Keratinocyte (primary cell): ENCODE data around the gene SLC12A6. TPM values are rescaled to one million over a fixed set of nuclear protein-coding genes. Genes with fewer than 3 reads are reported as not detected.
"Not testable (repeated sequence)": the region's sequence is repeated elsewhere in the genome, so short reads cannot be mapped to it uniquely, and the experiment has no call there.

Source experiments
- DNase-seq: peaks from one replicate; pipeline ENCODE4 v3.0.0-alpha.2; 2011; ENCODE audit warnings: low read depth, missing footprints, low spot score
- FAIRE-seq: peaks from 2 replicates; lab custom pipeline; 2011; peaks lifted over from hg19 to GRCh38; lab: Jason Lieb, UNC
- H2AFZ ChIP-seq: 2 replicates; pipeline ENCODE4 v1.6.0; 2012; ENCODE audit warnings: low read length, control low read depth, inconsistent platforms; ENCODE audit not compliant: control insufficient read depth
- H3K27ac ChIP-seq: 2 replicates; pipeline ENCODE4 v1.5.1; 2011; ENCODE audit warnings: low read length; ENCODE audit not compliant: control insufficient read depth, insufficient read depth
- H3K27me3 ChIP-seq: 3 replicates; pipeline ENCODE4 v1.6.0; 2011; ENCODE audit warnings: low read length; ENCODE audit not compliant: control insufficient read depth, insufficient read depth; ENCODE audit errors: extremely low read depth
- H3K36me3 ChIP-seq, 2 experiments: 2 replicates in 1 of 2; 3 replicates in 1 of 2; pipeline ENCODE4 v1.5.1; 2011; ENCODE audit warnings: low read length in 2 of 2, mild to moderate bottlenecking in 1 of 2; ENCODE audit not compliant: control insufficient read depth in 2 of 2, insufficient read depth in 2 of 2; ENCODE audit errors: extremely low read depth in 1 of 2
- H3K4me1 ChIP-seq: 3 replicates; pipeline ENCODE4 v1.5.1; 2011; ENCODE audit warnings: low read length; ENCODE audit not compliant: control insufficient read depth, insufficient read depth; ENCODE audit errors: extremely low read depth
- H3K4me2 ChIP-seq: 3 replicates; pipeline ENCODE4 v1.6.0; 2011; ENCODE audit warnings: low read depth, low read length; ENCODE audit not compliant: control insufficient read depth, insufficient read depth; ENCODE audit errors: extremely low read depth
- H3K4me3 ChIP-seq, 3 experiments: fragments of 200-600 bp in 1 of 3; sonication (generic) in 1 of 3; 2 replicates in 2 of 3; 3 replicates in 1 of 3; pipeline ENCODE4 v1.5.1; 2011 to 2016; ENCODE audit warnings: low read length in 3 of 3, mild to moderate bottlenecking in 3 of 3, control low read depth in 2 of 3, inconsistent platforms in 1 of 3, low read depth in 1 of 3, mixed read lengths in 1 of 3, mixed run types in 1 of 3, moderate library complexity in 1 of 3; ENCODE audit not compliant: control insufficient read depth in 2 of 3, insufficient read depth in 2 of 3; ENCODE audit errors: extremely low read depth in 1 of 3
- H3K79me2 ChIP-seq: 2 replicates; pipeline ENCODE4 v1.6.0; 2012; ENCODE audit warnings: low read length; ENCODE audit not compliant: control insufficient read depth, insufficient read depth
- H3K9ac ChIP-seq: 3 replicates; pipeline ENCODE4 v1.6.0; 2011; ENCODE audit warnings: low read length; ENCODE audit not compliant: control insufficient read depth, insufficient read depth; ENCODE audit errors: extremely low read depth
- H3K9me1 ChIP-seq: 3 replicates; pipeline ENCODE4 v1.6.0; 2011; ENCODE audit warnings: low read length; ENCODE audit not compliant: control insufficient read depth, insufficient read depth; ENCODE audit errors: extremely low read depth
- H3K9me3 ChIP-seq: 2 replicates; pipeline ENCODE4 v1.5.1; 2012; ENCODE audit warnings: low read depth, low read length; ENCODE audit not compliant: control insufficient read depth
- H4K20me1 ChIP-seq: 3 replicates; pipeline ENCODE4 v1.6.0; 2011; ENCODE audit warnings: low read length; ENCODE audit not compliant: control insufficient read depth, insufficient read depth; ENCODE audit errors: extremely low read depth
- EZH2 ChIP-seq: IDR thresholded peaks from one replicate; pipeline ENCODE4 v1.6.1; 2012; ENCODE audit warnings: inconsistent platforms, mild to moderate bottlenecking, low read length, moderate library complexity
- dilution Hi-C: fragments of 300-500 bp; cut with MboI; formaldehyde crosslinking; loops from one replicate; pipeline ENCODE4 v1.7.0; 2020; ENCODE audit warnings: low sequenced_read_pairs; ENCODE audit not compliant: extremely low pct_ligation_motif_present
- polyA minus RNA-seq, 3 experiments: library from RNA; depleted of rRNA, polyadenylated mRNA; stranded (reverse); fragments of >200 nt; gene quantifications; 1 replicate in 1 of 3; 2 replicates in 1 of 3; 3 replicates in 1 of 3; pipeline ENCODE4 v1.2.3, GENCODE V29; 2011
- polyA plus RNA-seq, 5 experiments: library from polyadenylated mRNA; depleted of rRNA in 3 of 5; stranded (reverse) in 3 of 5; stranded (forward) in 1 of 5; unstranded in 1 of 5; fragments of >200 nt; gene quantifications; 1 replicate in 1 of 5; 2 replicates in 3 of 5; 3 replicates in 1 of 5; pipeline versions ENCODE4 v1.2.1 to v1.2.3, GENCODE V29; 2011 to 2012; ENCODE audit warnings: missing spikeins in 2 of 5, low read depth in 1 of 5, low replicate concordance in 1 of 5
- TF ChIP-seq, protein P1 (sequence below), 3 experiments: IDR thresholded peaks in 1 of 3; conservative IDR thresholded peaks in 1 of 3; optimal IDR thresholded peaks in 1 of 3; 2 replicates in 2 of 3; 3 replicates in 1 of 3; pipeline versions ENCODE3 to v1.5.1; 2011; ENCODE audit warnings: low read length in 3 of 3, mild to moderate bottlenecking in 3 of 3, moderate library complexity in 2 of 3, control low read depth in 1 of 3, inconsistent platforms in 1 of 3; ENCODE audit not compliant: insufficient read depth in 2 of 3; ENCODE audit errors: extremely low read depth in 1 of 3

The SLC12A6 gene
- polyA plus RNA-seq (12.7 to 31.7 TPM (median 24.3 TPM) in 3 replicates), polyA minus RNA-seq (24.3 to 93.1 TPM (median 74.0 TPM) in 3 replicates)
- 13.4 TPM for polyA plus RNA-seq (2011; ENCODE audit: low read depth)
- 6.2 and 8.9 TPM in 2 replicates for polyA plus RNA-seq (2011; cell fraction: cytosol; rRNA removed)
- 54.9 and 60.8 TPM in 2 replicates for polyA plus RNA-seq (2011; cell fraction: nucleus; rRNA removed)
- 7.7 and 10.5 TPM in 2 replicates for polyA plus RNA-seq (2012; ENCODE audit: low replicate concordance)
- polyA minus RNA-seq (2011; cell fraction: cytosol; rRNA and poly(A)+ RNA removed), result 13.8 TPM
- 75.1 and 124 TPM in 2 replicates for polyA minus RNA-seq (2011; cell fraction: nucleus; rRNA and poly(A)+ RNA removed)

DNA sequence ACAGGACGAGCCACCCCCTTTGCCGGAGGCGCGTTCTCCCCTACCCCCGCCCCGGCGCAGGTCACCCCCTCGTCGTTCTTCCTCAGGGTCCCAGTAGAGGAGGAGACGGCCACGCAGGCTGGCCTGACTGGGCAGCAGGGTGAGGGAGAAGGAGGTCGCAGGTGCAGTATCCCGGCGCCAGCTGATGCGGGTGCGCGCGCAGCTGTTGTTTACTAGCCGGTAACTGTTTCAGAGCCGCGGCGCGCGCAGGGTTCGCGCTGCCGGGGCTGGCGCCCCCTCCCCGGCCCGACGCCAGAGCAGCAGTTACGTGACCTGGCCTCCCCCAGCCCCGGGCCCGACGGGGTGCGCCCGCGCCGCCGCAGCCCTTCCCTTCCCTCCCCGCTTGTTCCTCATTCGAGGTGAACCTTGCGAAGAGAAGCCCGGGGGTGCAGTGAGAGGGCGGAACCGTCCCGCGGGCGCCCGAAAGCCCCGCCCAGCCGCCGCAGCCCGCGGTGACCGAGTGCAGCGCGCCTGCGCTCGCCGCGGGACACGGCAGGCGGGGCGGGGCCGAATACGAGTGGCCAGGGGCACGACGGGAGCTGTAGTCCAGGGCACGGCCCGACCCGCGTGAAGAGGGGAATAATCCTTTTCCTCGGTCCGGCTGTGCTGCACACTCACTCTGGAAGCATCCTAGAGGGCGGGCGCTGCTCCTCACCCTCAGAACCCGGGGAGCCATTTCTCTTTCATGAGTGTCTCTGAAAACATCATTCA lies at the start of gene SLC12A6:
TSS of gene SLC12A6 (minus strand) at position 225 of the 750 bp plus-strand sequence. CDS start 1,101 bp downstream, outside the sequence.
- Histone ChIP-seq H3K27me3 (no peaks in the 10 kb centered on the region), H3K27ac (peak within 1 kb of the TSS; percentile 57), H3K9me3 (no peaks in the 10 kb centered on the region), H3K79me2 (peaks cover 23% of the 10 kb centered on the region), H3K4me3 (peak within 1 kb of the TSS; percentile 59 to 92 (median 73)), H2AFZ (peak within 1 kb of the TSS; percentile 92), H4K20me1 (no peaks in the 10 kb centered on the region), H3K36me3 (peaks cover 5 to 7% of the 10 kb centered on the region in 2 experiments), H3K9ac (peak within 1 kb of the TSS; percentile 78), H3K9me1 (peaks cover 2% of the 10 kb centered on the region), H3K4me2 (peak within 1 kb of the TSS; percentile 82), H3K4me1 (peaks cover 12% of the 10 kb centered on the region)
- TF ChIP-seq, protein P1, sequence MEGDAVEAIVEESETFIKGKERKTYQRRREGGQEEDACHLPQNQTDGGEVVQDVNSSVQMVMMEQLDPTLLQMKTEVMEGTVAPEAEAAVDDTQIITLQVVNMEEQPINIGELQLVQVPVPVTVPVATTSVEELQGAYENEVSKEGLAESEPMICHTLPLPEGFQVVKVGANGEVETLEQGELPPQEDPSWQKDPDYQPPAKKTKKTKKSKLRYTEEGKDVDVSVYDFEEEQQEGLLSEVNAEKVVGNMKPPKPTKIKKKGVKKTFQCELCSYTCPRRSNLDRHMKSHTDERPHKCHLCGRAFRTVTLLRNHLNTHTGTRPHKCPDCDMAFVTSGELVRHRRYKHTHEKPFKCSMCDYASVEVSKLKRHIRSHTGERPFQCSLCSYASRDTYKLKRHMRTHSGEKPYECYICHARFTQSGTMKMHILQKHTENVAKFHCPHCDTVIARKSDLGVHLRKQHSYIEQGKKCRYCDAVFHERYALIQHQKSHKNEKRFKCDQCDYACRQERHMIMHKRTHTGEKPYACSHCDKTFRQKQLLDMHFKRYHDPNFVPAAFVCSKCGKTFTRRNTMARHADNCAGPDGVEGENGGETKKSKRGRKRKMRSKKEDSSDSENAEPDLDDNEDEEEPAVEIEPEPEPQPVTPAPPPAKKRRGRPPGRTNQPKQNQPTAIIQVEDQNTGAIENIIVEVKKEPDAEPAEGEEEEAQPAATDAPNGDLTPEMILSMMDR (optimal IDR thresholded peaks at IDR 0.05 in 1 of 3, IDR thresholded peaks at IDR 0.05 in 1 of 3, conservative IDR thresholded peaks at IDR 0.05 in 1 of 3; ENCODE audit: extremely low read depth in 1 of 3, insufficient read depth in 2 of 3, low read length in 3 of 3), result no peak
- TF ChIP-seq EZH2, result no peak
- dilution Hi-C loops, result no loop called here
- FAIRE-seq (no peak), DNase-seq (peak; percentile 15)

DNA sequence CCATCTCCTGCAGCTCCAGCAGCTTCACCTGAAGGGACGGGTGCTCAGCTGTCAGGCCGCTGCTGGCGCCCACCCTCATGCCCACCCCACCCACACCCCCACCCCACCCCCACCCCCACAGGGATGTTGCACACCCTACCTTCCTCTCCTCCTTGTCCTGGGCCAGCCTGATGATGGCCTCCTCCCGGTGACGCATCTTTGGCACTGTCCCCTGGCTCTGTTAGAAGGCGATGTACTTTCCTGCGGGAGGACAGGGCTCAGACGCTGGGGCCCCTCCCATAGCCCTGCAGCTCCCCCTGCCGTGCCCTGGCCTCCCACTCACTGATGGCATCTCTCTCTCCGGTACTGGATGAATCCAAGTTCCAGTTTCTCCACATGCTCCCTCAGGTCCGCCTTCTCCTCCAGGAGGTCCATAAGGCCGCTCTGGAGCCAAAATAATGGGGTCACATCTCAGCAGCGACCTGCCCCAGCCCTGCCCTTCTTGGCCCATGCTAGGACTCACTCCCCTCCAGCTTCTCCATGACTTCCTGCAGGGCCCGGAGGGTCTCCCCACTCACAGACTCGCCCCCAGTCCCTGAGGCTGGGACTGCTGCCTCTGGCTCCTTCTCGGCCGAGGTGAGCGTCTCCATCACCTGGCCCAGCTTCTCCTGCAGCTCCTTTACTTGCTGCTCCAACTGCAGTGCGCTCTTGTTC lies 44.4 kb upstream of the SLC12A6 start:
- DNase-seq, H3K27ac ChIP-seq, H3K4me2 ChIP-seq, H3K27me3 ChIP-seq, H3K4me3 ChIP-seq, H3K4me1 ChIP-seq, H2AFZ ChIP-seq, dilution Hi-C loops, H3K9me3 ChIP-seq, H4K20me1 ChIP-seq, H3K36me3 ChIP-seq, H3K9ac ChIP-seq, FAIRE-seq, H3K9me1 ChIP-seq, H3K79me2 ChIP-seq: not testable (repeated sequence)

DNA sequence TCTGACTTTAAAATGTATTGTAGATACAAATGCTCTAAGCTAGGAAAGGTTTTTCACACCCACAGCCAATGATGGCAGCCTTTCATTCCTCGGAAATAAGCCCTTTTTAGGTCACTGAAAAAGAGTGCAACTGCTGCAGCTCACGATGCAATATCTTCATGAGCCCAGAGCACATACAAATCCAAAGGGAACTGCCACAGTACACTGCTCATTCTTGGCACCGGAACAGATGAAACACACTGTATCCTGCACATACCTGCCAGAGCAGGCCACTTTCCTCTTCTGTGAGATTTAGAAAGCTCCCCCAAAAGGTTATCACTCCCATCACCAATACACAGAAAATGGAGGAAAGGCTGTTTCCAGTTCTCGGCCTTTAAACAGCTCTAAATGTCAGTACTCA lies 42.9 kb upstream of the SLC12A6 start:
- FAIRE-seq, dilution Hi-C loops, H3K9ac ChIP-seq: not testable (repeated sequence)

More for the DNA sequence above, 42.9 kb upstream of the SLC12A6 start:
- not testable (repeated sequence) for H3K27me3 ChIP-seq, H3K9me1 ChIP-seq, H3K79me2 ChIP-seq, H3K9me3 ChIP-seq, H2AFZ ChIP-seq, DNase-seq, H3K4me2 ChIP-seq, H3K36me3 ChIP-seq, H3K4me3 ChIP-seq, H4K20me1 ChIP-seq, H3K4me1 ChIP-seq, H3K27ac ChIP-seq
